Epithelial cell of proximal tubule (primary cell): Measurements from ENCODE around the gene UBAP1L. TPM values are rescaled to one million over a fixed set of nuclear protein-coding genes. Genes with fewer than 3 reads are reported as not detected.
A peak's percentile ranks its signal among the peaks of the same experiment; 100 is the strongest.

Source experiments
- DNase-seq: peaks from one replicate; pipeline ENCODE4 v3.0.0-alpha.2; 2011; ENCODE audit warnings: low read depth
- H3K4me3 ChIP-seq: 2 replicates; pipeline ENCODE4 v1.5.1; 2011; ENCODE audit warnings: low read depth, mild to moderate bottlenecking, low read length
- CTCF ChIP-seq: conservative IDR thresholded peaks from 2 replicates; pipeline ENCODE4 v1.5.1; 2012; ENCODE audit warnings: low read depth, mild to moderate bottlenecking, low read length
- total RNA-seq: library from RNA; depleted of rRNA; stranded (reverse); fragments of >200 nt; gene quantifications from 2 replicates; pipeline ENCODE4 v1.2.3, GENCODE V29; 2015

The UBAP1L gene
- total RNA-seq, 1 donor from 2014 or later: 0.23 TPM

GRCh38 chr15:65056106-65056505 is 58.9 kb downstream of the UBAP1L start:
- no peak for TF ChIP-seq CTCF
- H3K4me3 ChIP-seq: no peak overlapping the region
- DNase-seq: no peak

DNA sequence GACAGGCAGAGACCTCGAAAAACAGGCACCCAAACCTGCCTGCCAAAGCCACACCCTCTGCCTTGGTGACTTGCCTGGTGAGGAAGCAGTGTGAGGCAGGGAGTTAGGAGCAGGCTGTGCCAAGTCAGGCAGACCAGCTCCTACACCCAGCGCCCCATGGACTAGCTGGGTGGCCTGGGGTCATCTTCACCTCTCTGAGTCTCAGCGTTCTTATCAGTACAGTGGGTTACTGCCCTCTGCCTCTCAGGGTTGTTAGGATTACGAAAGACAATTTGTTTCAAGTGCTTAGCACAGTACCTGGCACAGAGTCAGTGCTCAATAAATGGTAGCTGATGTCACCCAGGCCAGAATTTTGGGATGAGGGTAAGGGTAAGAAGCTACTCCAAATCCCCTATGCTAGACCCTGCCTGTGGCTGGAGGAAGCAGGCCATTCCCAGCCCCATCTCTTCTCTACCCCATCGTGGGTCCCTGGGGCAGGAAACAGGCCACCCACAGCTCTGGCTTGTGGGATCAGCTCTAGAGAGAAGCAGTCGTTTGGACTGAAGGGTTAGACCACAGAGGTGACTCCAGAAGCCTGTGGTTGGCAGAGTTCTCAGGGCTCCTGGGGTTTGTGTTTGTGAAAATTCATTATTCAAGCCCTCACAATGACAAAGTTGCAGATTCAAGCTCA is 59.7 kb downstream of the UBAP1L start:
- H3K4me3 ChIP-seq: no peak overlapping the region
- no peak for TF ChIP-seq CTCF
- no peak for DNase-seq

- DNase-seq: no peak
Observed at GRCh38 chr15:65054333-65055200, 60.4 kb downstream of the UBAP1L start.

GRCh38 chr15:65052956-65053355 is 62.0 kb downstream of the UBAP1L start:
- DNase-seq: no peak
- no peak for TF ChIP-seq CTCF
- no peak overlapping the region for H3K4me3 ChIP-seq

More at GRCh38 chr15:65054333-65055200, 60.4 kb downstream of the UBAP1L start:
- H3K4me3 ChIP-seq: no peak overlapping the region
- peak; percentile 93 for TF ChIP-seq CTCF

- no peak for DNase-seq
- no peak for TF ChIP-seq CTCF
Observed at GRCh38 chr15:65051266-65051665, 63.7 kb downstream of the UBAP1L start.

DNA sequence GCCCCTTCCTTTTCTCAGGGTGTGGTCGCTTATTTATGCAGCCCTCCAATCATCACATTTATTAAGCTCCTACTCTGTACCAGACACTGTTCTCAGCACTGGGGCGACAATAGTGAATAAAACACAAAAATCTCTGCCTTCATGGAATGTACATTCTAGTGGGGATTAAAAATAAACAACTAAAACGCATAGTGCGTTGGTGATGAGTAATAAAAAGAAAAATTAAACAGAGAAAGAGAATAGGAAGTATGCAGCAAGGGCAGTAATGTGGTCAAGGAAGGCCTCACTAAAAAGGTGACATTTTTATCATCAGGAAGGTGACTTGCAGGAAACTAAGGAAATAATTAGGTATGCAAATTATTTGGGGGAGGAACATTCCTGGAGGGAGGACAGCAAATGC is 64.7 kb downstream of the UBAP1L start:
- no peak overlapping the region for H3K4me3 ChIP-seq
- no peak for TF ChIP-seq CTCF
- DNase-seq: no peak

More at GRCh38 chr15:65051266-65051665, 63.7 kb downstream of the UBAP1L start:
- no peak overlapping the region for H3K4me3 ChIP-seq
